Measurements from ENCODE around the gene CDH4.

DNA sequence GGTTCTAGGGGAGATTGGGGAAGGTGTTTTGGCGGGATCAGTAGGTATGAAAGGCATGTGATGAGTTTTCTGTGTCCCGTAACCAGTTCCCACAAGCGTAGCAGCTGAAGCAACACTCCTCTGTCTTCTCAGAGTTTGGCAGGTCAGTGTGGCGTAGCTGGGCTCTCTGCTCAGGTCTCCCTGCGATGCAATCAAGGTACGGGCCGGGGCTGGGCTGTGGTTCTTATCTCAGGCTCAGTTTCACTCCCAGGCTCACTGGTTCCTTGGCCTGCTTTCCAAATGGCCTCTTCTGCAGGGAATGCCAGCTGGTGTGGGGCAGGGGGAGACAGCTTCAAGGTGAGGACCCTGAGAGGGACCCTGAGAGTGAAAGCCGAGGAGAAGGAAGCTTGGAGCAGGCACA, 280.7 kb downstream of the CDH4 start:
- TF ChIP-seq, protein P1, sequence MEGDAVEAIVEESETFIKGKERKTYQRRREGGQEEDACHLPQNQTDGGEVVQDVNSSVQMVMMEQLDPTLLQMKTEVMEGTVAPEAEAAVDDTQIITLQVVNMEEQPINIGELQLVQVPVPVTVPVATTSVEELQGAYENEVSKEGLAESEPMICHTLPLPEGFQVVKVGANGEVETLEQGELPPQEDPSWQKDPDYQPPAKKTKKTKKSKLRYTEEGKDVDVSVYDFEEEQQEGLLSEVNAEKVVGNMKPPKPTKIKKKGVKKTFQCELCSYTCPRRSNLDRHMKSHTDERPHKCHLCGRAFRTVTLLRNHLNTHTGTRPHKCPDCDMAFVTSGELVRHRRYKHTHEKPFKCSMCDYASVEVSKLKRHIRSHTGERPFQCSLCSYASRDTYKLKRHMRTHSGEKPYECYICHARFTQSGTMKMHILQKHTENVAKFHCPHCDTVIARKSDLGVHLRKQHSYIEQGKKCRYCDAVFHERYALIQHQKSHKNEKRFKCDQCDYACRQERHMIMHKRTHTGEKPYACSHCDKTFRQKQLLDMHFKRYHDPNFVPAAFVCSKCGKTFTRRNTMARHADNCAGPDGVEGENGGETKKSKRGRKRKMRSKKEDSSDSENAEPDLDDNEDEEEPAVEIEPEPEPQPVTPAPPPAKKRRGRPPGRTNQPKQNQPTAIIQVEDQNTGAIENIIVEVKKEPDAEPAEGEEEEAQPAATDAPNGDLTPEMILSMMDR (IDR thresholded peaks at IDR 0.05; ENCODE audit: borderline replicate concordance, extremely low read depth, low read length, poor library complexity, severe bottlenecking): no peak
- TF ChIP-seq EZH2 (IDR thresholded peaks at IDR 0.05; ENCODE audit: borderline replicate concordance, low read depth, low read length, severe bottlenecking): no peak
